ENCODE measurements around the gene FANCI.

Gene FANCI

DNA sequence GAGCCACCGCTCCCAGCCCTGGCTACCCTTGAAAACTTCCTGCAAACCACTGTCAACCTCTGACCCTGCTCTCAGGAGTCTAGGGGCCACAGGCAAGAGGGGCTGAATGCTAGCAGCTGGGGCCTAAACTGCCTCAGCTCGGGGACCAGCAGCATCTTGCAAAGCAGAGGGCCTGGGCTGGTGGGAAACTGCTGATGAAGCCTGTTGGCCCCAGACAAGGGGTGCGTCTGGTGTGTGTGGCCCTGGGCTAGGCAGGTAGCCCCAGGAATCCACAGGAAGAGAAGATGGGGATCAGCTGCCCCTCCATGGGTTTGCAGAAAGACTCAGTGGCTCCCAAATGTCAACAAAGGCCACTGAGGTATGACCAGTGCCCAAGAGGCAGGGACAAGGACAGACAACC, 99.1 kb downstream of the FANCI start:
- Histone ChIP-seq H3K4me3 (replicated peaks; ENCODE audit: low read depth, low read length) (no peak overlapping the region), H3K27me3 (replicated peaks; ENCODE audit: control insufficient read depth, insufficient read depth, low read length) (peaks cover 2% of the 10 kb centered on the region), H3K36me3 (ENCODE audit: control insufficient read depth, insufficient read depth, low read length) (no peaks in the 10 kb centered on the region)
- TF ChIP-seq CTCF (IDR thresholded peaks at IDR 0.05; ENCODE audit: insufficient read depth, low read length, poor library complexity, severe bottlenecking) = no peak
- DNase-seq (ENCODE audit: extremely low read depth, insufficient read length) = no peak

GRCh38 chr15:89345248-89345647, 101.5 kb downstream of the FANCI start:
- no peak for TF ChIP-seq CTCF (IDR thresholded peaks at IDR 0.05; ENCODE audit: insufficient read depth, low read length, poor library complexity, severe bottlenecking)
- Histone ChIP-seq H3K4me3 (replicated peaks; ENCODE audit: low read depth, low read length) (no peak overlapping the region), H3K36me3 (ENCODE audit: control insufficient read depth, insufficient read depth, low read length) (no peaks in the 10 kb centered on the region), H3K27me3 (replicated peaks; ENCODE audit: control insufficient read depth, insufficient read depth, low read length) (peaks cover 2% of the 10 kb centered on the region)
- DNase-seq (ENCODE audit: extremely low read depth, insufficient read length) = no peak

DNA sequence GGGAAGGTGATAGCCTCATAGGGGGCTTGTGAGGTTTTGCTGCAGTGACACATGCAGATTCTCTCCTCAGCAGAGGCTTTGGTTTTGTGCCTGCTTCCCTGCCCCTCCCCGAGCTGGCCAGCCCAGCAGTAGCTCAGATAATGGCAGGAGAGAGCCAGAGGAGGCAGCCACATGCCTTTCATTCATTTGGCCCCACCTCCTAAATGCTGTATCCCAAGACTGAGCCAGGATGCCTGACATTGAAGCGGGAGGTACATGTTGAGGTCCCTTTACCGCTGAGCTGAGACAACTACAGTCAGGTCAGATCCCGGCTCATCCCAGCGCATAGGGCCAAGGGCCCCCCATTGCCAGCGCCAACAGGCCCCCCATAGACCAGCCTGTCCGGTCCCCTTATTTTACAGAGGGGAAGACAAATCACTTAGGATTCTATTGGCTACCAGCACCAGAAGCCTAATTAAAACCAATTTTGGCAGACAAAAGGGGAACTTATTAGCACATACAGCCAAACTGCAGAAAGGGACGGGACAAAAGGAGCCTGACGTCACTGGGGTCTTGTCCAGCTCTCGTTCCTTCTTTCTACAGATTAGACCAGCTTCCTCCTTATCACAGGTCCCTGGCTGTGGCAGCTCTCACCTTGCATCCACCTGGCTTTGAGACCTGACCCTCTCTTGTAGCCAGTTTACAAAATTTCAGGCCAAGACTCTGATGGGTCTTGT, 102.9 kb downstream of the FANCI start:
- TF ChIP-seq CTCF (IDR thresholded peaks at IDR 0.05; ENCODE audit: insufficient read depth, low read length, poor library complexity, severe bottlenecking) = no peak
- Histone ChIP-seq H3K36me3 (ENCODE audit: control insufficient read depth, insufficient read depth, low read length) (no peaks in the 10 kb centered on the region), H3K27me3 (replicated peaks; ENCODE audit: control insufficient read depth, insufficient read depth, low read length) (peaks cover 2% of the 10 kb centered on the region), H3K4me3 (replicated peaks; ENCODE audit: low read depth, low read length) (no peak overlapping the region)
- no peak for DNase-seq (ENCODE audit: extremely low read depth, insufficient read length)

- H3K4me3 ChIP-seq (replicated peaks; ENCODE audit: low read depth, low read length) = no peak overlapping the region
- no peak for DNase-seq (ENCODE audit: extremely low read depth, insufficient read length)
- peaks cover 2% of the 10 kb centered on the region; the same call in 1 of the 2 replicates for H3K27me3 ChIP-seq (replicated peaks; ENCODE audit: control insufficient read depth, insufficient read depth, low read length)
- TF ChIP-seq CTCF (IDR thresholded peaks at IDR 0.05; ENCODE audit: insufficient read depth, low read length, poor library complexity, severe bottlenecking) = no peak
- H3K36me3 ChIP-seq (ENCODE audit: control insufficient read depth, insufficient read depth, low read length) = no peaks in the 10 kb centered on the region
Measured at GRCh38 chr15:89349206-89349558, 105.4 kb downstream of the FANCI start.

DNA sequence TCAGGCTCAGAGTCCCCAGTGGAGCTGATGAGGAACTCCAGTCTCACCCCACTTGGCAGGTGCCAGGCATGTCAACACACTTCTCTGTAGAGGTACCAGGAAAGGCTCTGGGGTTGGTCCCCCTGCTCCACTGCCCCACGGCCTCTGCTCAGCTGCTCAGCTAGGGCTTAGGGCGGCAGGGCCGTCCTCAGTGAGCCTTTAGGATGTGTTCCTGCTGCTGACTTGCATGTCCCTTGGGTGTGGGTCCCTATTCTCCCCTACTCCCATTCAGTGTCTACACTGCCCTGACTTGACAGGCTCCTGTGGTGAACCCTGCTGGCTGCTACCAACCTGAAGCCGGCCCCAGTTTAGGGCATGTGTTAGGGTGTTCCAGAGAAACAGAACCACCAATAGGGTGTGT, 108.7 kb downstream of the FANCI start:
- no peak overlapping the region for H3K4me3 ChIP-seq (replicated peaks; ENCODE audit: low read depth, low read length)
- 0 out of 2 replicates have a peak, but pooled peaks cover 2% of the 10 kb centered on the region for H3K27me3 ChIP-seq (replicated peaks; ENCODE audit: control insufficient read depth, insufficient read depth, low read length)
- TF ChIP-seq CTCF (IDR thresholded peaks at IDR 0.05; ENCODE audit: insufficient read depth, low read length, poor library complexity, severe bottlenecking) = no peak
- no peak for DNase-seq (ENCODE audit: extremely low read depth, insufficient read length)
- no peaks in the 10 kb centered on the region for H3K36me3 ChIP-seq (ENCODE audit: control insufficient read depth, insufficient read depth, low read length)

DNA sequence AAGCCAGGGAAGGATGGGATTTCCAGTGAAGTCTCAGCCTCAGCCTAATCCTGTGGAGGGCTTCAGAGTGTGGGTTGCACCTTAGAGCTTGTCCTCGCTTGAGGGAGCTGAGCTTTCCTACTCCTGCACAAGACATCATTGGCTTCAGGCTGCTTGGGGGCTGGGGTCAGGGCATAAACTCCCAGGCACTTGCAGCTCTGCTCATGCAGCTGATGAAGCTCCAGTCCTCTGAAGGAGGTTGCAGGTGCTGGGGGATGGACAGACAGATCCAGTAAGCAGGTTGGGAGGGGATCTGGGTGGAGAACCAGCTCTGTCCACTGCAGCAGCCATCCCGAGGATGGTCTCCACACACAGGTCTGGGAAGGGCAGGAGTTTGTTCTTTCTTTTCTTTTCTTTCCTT, 110.2 kb downstream of the FANCI start:
- no peak for TF ChIP-seq CTCF (IDR thresholded peaks at IDR 0.05; ENCODE audit: insufficient read depth, low read length, poor library complexity, severe bottlenecking)
- H3K4me3 ChIP-seq (replicated peaks; ENCODE audit: low read depth, low read length) = no peak overlapping the region
- no peak for DNase-seq (ENCODE audit: extremely low read depth, insufficient read length)
- peaks cover 4% of the 10 kb centered on the region; the same call in 1 of the 2 replicates for H3K27me3 ChIP-seq (replicated peaks; ENCODE audit: control insufficient read depth, insufficient read depth, low read length)
- no peaks in the 10 kb centered on the region for H3K36me3 ChIP-seq (ENCODE audit: control insufficient read depth, insufficient read depth, low read length)
